Measurements from ENCODE around the gene YKT6.
A peak's percentile ranks its signal among the peaks of the same experiment; 100 is the strongest.

YKT6 gene

DNA sequence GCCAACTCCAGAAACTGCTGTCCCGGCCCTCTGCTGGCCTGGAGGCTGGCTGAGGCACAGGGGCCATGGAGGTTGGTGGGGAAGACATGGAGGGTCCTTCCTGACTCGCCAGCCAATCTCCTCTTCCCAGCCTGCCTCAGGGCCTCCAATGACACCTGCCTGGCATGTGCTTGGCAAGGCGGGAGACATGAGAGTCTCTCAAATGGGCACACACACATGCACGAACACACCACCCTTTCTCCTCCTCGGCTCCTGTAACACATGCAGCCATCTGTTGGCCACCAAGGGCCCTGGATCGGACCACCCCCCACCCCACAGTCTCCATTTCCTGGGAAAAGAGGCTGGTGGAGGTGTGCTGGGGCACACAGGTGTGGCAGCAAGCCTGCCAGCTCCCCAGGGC, 56.4 kb downstream of the YKT6 start (continued):
- TF ChIP-seq ZBTB1 (tag by site-specific recombination; IDR thresholded peaks at IDR 0.05) = no peak
- no peak for TF ChIP-seq ZBTB11 (tag by site-specific recombination; conservative IDR thresholded peaks at IDR 0.05; ENCODE audit: low read depth)
- no peak for TF ChIP-seq ZNF292 (tag by site-specific recombination; IDR thresholded peaks at IDR 0.05; ENCODE audit: borderline replicate concordance, low read depth)

- H3K36me3 ChIP-seq (ENCODE audit: control insufficient read depth in 2 of 2, insufficient read depth in 1 of 2, low read length in 2 of 2) = no peaks in the 10 kb centered on the region
- H3K9me3 ChIP-seq (ENCODE audit: control insufficient read depth, insufficient read depth, low read depth, low read length) = no peaks in the 10 kb centered on the region
- CTCF ChIA-PET = interaction anchor here (0.6 to 1.6 kb wide), 4 partner anchors 11 to 31 kb away, joined by 3 to 4 read pairs (median 4); no protein-coding TSS in a partner anchor
- H3K27ac ChIP-seq (ENCODE audit: extremely low read depth, low read depth, low read length) = no peak overlapping the region
- POLR2A ChIA-PET = no interaction called here
- H3K4me1 ChIP-seq (ENCODE audit: control insufficient read depth, insufficient read depth, low read length) = no peaks in the 10 kb centered on the region
- no peak overlapping the region for H3K4me3 ChIP-seq (ENCODE audit: low read depth, low read length)
- TF ChIP-seq ZBTB11 (tag by site-specific recombination; conservative IDR thresholded peaks at IDR 0.05; ENCODE audit: low read depth) (no peak), ZBTB8A (tag by site-specific recombination; IDR thresholded peaks at IDR 0.05) (no peak), SCRT1 (tag by site-specific recombination; IDR thresholded peaks at IDR 0.05; ENCODE audit: borderline replicate concordance) (no peak), ZNF133 (tag by site-specific recombination; IDR thresholded peaks at IDR 0.05) (no peak), ZNF394 (tag by site-specific recombination; IDR thresholded peaks at IDR 0.05; ENCODE audit: borderline replicate concordance) (no peak), SP7 (tag by site-specific recombination; IDR thresholded peaks at IDR 0.05) (peak; percentile 57; the same call in 1 of the 2 replicates), SETDB1 (IDR thresholded peaks at IDR 0.05; ENCODE audit: insufficient read length, low read length) (no peak), ZFHX2 (tag by site-specific recombination; conservative IDR thresholded peaks at IDR 0.05) (peak; percentile 96), PRDM10 (tag by site-specific recombination; IDR thresholded peaks at IDR 0.05) (no peak), ZNF366 (tag by site-specific recombination; conservative IDR thresholded peaks at IDR 0.05) (peak; percentile 51), ZXDB (tag by site-specific recombination; IDR thresholded peaks at IDR 0.05) (no peak), ZNF2 (tag by site-specific recombination; IDR thresholded peaks at IDR 0.05) (no peak), ZNF768 (tag by site-specific recombination; IDR thresholded peaks at IDR 0.05) (no peak), ZNF660 (tag by site-specific recombination; IDR thresholded peaks at IDR 0.05) (peak; percentile 43; the same call in 1 of the 2 replicates), ZNF132 (tag by site-specific recombination; IDR thresholded peaks at IDR 0.05; ENCODE audit: borderline replicate concordance) (no peak), ZNF549 (tag by site-specific recombination; IDR thresholded peaks at IDR 0.05) (no peak), ZNF239 (tag by site-specific recombination; IDR thresholded peaks at IDR 0.05) (no peak), GFI1B (tag by site-specific recombination; IDR thresholded peaks at IDR 0.05) (no peak), ZNF777 (tag by site-specific recombination; IDR thresholded peaks at IDR 0.05; ENCODE audit: borderline replicate concordance) (no peak), OSR2 (tag by site-specific recombination; IDR thresholded peaks at IDR 0.05) (0 out of 2 replicates have a peak, but pooled peaks have one; percentile 18)
- TF ChIP-seq, protein P1, sequence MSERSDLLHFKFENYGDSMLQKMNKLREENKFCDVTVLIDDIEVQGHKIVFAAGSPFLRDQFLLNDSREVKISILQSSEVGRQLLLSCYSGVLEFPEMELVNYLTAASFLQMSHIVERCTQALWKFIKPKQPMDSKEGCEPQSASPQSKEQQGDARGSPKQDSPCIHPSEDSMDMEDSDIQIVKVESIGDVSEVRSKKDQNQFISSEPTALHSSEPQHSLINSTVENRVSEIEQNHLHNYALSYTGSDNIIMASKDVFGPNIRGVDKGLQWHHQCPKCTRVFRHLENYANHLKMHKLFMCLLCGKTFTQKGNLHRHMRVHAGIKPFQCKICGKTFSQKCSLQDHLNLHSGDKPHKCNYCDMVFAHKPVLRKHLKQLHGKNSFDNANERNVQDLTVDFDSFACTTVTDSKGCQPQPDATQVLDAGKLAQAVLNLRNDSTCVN (tag by site-specific recombination; optimal IDR thresholded peaks at IDR 0.05) = peak; percentile 15
These were observed 57.0 kb downstream of the YKT6 start for GRCh38 chr7:44257618-44258422.

All from HEK293 (cell line).